WTC11 (cell line): ENCODE data around the gene ITGA3. TPM values are rescaled to one million over a fixed set of nuclear protein-coding genes. Genes with fewer than 3 reads are reported as not detected.

ENCODE experiments used
- ATAC-seq: fragments of 200-7000 bp; cut with Tn5 transposase; 2 replicates; pipeline ENCODE4 v1.10.0; 2021; ENCODE audit warnings: mild to moderate bottlenecking, moderate library complexity
- CTCF ChIA-PET: fragments of 300-600 bp; sonication (Branson Sonifier 250); formaldehyde crosslinking; loops from one replicate; lab custom pipeline; 2021; ENCODE audit warnings: antibody characterized with exemption; lab: Charles Lee
- POLR2A ChIA-PET: fragments of 350-600 bp; sonication (Branson Sonifier 250); formaldehyde crosslinking; loops from one replicate; lab custom pipeline; 2021; ENCODE audit warnings: antibody characterized with exemption; lab: Charles Lee
- DNase-seq: peaks from one replicate; pipeline ENCODE4 v3.0.0; 2021; ENCODE audit warnings: low spot score
- H3K27ac Mint-ChIP-seq: 2 replicates; pipeline ENCODE4 v1.8.0; 2021; ENCODE audit warnings: mixed read lengths
- H3K27me3 Mint-ChIP-seq: 2 replicates; pipeline ENCODE4 v1.8.0; 2021; ENCODE audit warnings: low read depth, mild to moderate bottlenecking, moderate library complexity, mixed read lengths
- H3K36me3 Mint-ChIP-seq: 2 replicates; pipeline ENCODE4 v1.8.0; 2021; ENCODE audit warnings: mixed read lengths
- H3K4me1 Mint-ChIP-seq: 2 replicates; pipeline ENCODE4 v1.8.0; 2022; ENCODE audit warnings: mixed read lengths
- H3K4me3 Mint-ChIP-seq: 2 replicates; pipeline ENCODE4 v1.8.0; 2021; ENCODE audit warnings: mild to moderate bottlenecking, moderate library complexity, mixed read lengths
- H3K9me3 Mint-ChIP-seq: 2 replicates; pipeline ENCODE4 v1.8.0; 2021; ENCODE audit warnings: mixed read lengths
- CREB1 ChIP-seq: sonication (generic); formaldehyde crosslinking; IDR thresholded peaks from 2 replicates; pipeline ENCODE4 v1.8.0; 2023; ENCODE audit warnings: mild to moderate bottlenecking, missing genetic modification reagents
- EMX1 ChIP-seq: fragments of 250-450 bp; sonication (Bioruptor Pico); IDR thresholded peaks from 2 replicates; pipeline ENCODE4 v1.8.0; 2021; ENCODE audit warnings: mild to moderate bottlenecking
- FOXP1 ChIP-seq: sonication (generic); formaldehyde crosslinking; IDR thresholded peaks from 2 replicates; pipeline ENCODE4 v1.8.0; 2022; ENCODE audit warnings: missing genetic modification reagents, mild to moderate bottlenecking, moderate library complexity, borderline replicate concordance
- GTF2I ChIP-seq: fragments of 250-450 bp; sonication (Bioruptor Pico); conservative IDR thresholded peaks from 2 replicates; pipeline ENCODE4 v1.4.0; 2021; ENCODE audit warnings: mild to moderate bottlenecking
- NFATC4 ChIP-seq: fragments of 250-450 bp; sonication (Bioruptor Pico); IDR thresholded peaks from 2 replicates; pipeline ENCODE4 v1.9.0; 2021; ENCODE audit warnings: mild to moderate bottlenecking
- NFE2L1 ChIP-seq: sonication (generic); formaldehyde crosslinking; IDR thresholded peaks from 2 replicates; pipeline ENCODE4 v1.8.1; 2023; ENCODE audit warnings: missing genetic modification reagents
- NR1H2 ChIP-seq: sonication (generic); formaldehyde crosslinking; IDR thresholded peaks from 2 replicates; pipeline ENCODE4 v1.9.0; 2021; ENCODE audit warnings: mild to moderate bottlenecking, moderate library complexity, missing genetic modification reagents
- PRRX2 ChIP-seq: fragments of 250-450 bp; sonication (Bioruptor Pico); IDR thresholded peaks from 2 replicates; pipeline ENCODE4 v1.8.0; 2021; ENCODE audit warnings: mild to moderate bottlenecking
- SP1 ChIP-seq: sonication (generic); formaldehyde crosslinking; conservative IDR thresholded peaks from 2 replicates; pipeline ENCODE4 v1.8.1; 2022; ENCODE audit warnings: missing genetic modification reagents
- TEAD1 ChIP-seq: sonication (generic); formaldehyde crosslinking; IDR thresholded peaks from 2 replicates; pipeline ENCODE4 v1.8.0; 2022; ENCODE audit warnings: mild to moderate bottlenecking, missing genetic modification reagents
- TEAD4 ChIP-seq: sonication (generic); formaldehyde crosslinking; IDR thresholded peaks from 2 replicates; pipeline ENCODE4 v1.8.0; 2022; ENCODE audit warnings: mild to moderate bottlenecking, missing genetic modification reagents
- ZNF396 ChIP-seq: fragments of 250-450 bp; sonication (Bioruptor Pico); IDR thresholded peaks from 2 replicates; pipeline ENCODE4 v1.8.0; 2021; ENCODE audit warnings: mild to moderate bottlenecking, moderate library complexity, borderline replicate concordance
- total RNA-seq: library from RNA; stranded (reverse); gene quantifications from 3 replicates; pipeline ENCODE4 v1.2.3, GENCODE V29; 2021
- TF ChIP-seq, protein P1 (sequence below): sonication (generic); formaldehyde crosslinking; IDR thresholded peaks from 2 replicates; pipeline ENCODE4 v1.8.0; 2023; ENCODE audit warnings: mild to moderate bottlenecking, missing genetic modification reagents
- TF ChIP-seq, protein P2 (sequence below): sonication (generic); formaldehyde crosslinking; IDR thresholded peaks from 2 replicates; pipeline ENCODE4 v1.8.1; 2023; ENCODE audit warnings: mild to moderate bottlenecking, missing genetic modification reagents, moderate library complexity
- TF ChIP-seq, protein P3 (sequence below): fragments of 250-450 bp; sonication (Bioruptor Pico); IDR thresholded peaks from 2 replicates; pipeline ENCODE4 v1.9.0; 2021; ENCODE audit warnings: mild to moderate bottlenecking
- TF ChIP-seq, protein P4 (sequence below): sonication (generic); formaldehyde crosslinking; IDR thresholded peaks from 2 replicates; pipeline ENCODE4 v1.8.0; 2022; ENCODE audit warnings: mild to moderate bottlenecking, missing genetic modification reagents
- TF ChIP-seq, protein P5 (sequence below): sonication (generic); formaldehyde crosslinking; IDR thresholded peaks from 2 replicates; pipeline ENCODE4 v1.8.1; 2022; ENCODE audit warnings: mild to moderate bottlenecking, moderate library complexity, missing genetic modification reagents

Gene ITGA3
- total RNA-seq, 1 experiment from 2014 or later, result 35.3 TPM

DNA sequence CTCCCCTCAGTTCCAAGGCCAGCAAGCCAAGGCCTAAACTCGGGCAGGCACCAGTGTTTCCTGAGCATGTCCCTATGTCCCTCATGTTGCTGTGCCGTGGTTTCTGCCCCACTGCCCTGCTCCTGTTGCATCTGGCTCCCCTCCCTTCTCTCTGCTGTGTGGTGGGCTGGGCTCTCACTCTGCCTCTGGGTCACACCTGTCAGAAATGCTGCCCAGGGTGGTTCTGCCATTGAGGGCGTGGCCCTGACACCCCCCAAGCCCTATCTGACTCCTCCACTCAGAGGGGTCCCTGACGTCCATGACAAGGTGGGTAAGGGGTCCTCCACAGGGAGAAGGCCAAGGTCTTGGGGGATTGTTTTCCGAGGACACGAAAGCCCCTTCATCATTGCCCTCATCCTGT is 9.2 kb upstream of the ITGA3 start (continued):
- TF ChIP-seq, protein P1, sequence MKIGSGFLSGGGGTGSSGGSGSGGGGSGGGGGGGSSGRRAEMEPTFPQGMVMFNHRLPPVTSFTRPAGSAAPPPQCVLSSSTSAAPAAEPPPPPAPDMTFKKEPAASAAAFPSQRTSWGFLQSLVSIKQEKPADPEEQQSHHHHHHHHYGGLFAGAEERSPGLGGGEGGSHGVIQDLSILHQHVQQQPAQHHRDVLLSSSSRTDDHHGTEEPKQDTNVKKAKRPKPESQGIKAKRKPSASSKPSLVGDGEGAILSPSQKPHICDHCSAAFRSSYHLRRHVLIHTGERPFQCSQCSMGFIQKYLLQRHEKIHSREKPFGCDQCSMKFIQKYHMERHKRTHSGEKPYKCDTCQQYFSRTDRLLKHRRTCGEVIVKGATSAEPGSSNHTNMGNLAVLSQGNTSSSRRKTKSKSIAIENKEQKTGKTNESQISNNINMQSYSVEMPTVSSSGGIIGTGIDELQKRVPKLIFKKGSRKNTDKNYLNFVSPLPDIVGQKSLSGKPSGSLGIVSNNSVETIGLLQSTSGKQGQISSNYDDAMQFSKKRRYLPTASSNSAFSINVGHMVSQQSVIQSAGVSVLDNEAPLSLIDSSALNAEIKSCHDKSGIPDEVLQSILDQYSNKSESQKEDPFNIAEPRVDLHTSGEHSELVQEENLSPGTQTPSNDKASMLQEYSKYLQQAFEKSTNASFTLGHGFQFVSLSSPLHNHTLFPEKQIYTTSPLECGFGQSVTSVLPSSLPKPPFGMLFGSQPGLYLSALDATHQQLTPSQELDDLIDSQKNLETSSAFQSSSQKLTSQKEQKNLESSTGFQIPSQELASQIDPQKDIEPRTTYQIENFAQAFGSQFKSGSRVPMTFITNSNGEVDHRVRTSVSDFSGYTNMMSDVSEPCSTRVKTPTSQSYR, result no peak

DNA sequence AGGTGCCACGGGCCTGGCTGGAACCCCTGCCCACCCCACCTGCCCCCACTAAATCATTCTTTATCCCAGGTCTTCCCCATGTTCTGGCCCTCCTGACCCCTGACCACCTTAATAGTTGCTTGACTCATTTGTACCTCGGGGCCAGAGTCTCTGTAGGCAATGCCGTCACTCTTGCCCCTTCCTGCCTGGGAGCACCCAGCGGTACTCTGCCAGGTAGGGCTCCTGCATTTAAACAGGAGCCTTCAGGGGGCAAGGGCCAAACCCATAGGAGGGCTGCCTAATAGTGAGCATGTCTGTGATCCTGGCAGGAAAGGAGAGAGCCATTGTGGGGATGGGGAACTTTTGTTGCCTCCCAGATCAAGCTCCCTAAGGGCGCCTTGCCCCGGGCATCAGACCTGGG is 8.8 kb upstream of the ITGA3 start:
- H3K4me3 Mint-ChIP-seq, result no peak overlapping the region
- no peak for ATAC-seq
- ChIA-PET CTCF (interaction anchor here (1.0 to 1.9 kb wide), 3 partner anchors 9 to 70 kb away, joined by 3 to 7 read pairs (median 7); partner anchors contain the start of gene ITGA3), POLR2A (interaction anchor here (0.8 kb wide), 1 partner anchor 13 kb away, joined by 6 read pairs; no protein-coding TSS in a partner anchor)
- peaks cover 1% of the 10 kb centered on the region; the same call in 1 of the 2 replicates for H3K9me3 Mint-ChIP-seq
- H3K36me3 Mint-ChIP-seq, result no peaks in the 10 kb centered on the region
- no peak overlapping the region for H3K27ac Mint-ChIP-seq
- TF ChIP-seq NR1H2 (CRISPR knock-in tag) (no peak), TEAD4 (CRISPR knock-in tag) (no peak), NFATC4 (CRISPR knock-in tag) (no peak), EMX1 (no peak), ZNF396 (CRISPR knock-in tag) (no peak), PRRX2 (CRISPR knock-in tag) (no peak), FOXP1 (no peak)
- TF ChIP-seq, protein P2, sequence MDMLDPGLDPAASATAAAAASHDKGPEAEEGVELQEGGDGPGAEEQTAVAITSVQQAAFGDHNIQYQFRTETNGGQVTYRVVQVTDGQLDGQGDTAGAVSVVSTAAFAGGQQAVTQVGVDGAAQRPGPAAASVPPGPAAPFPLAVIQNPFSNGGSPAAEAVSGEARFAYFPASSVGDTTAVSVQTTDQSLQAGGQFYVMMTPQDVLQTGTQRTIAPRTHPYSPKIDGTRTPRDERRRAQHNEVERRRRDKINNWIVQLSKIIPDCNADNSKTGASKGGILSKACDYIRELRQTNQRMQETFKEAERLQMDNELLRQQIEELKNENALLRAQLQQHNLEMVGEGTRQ (CRISPR knock-in tag), result no peak
- TF ChIP-seq, protein P3, sequence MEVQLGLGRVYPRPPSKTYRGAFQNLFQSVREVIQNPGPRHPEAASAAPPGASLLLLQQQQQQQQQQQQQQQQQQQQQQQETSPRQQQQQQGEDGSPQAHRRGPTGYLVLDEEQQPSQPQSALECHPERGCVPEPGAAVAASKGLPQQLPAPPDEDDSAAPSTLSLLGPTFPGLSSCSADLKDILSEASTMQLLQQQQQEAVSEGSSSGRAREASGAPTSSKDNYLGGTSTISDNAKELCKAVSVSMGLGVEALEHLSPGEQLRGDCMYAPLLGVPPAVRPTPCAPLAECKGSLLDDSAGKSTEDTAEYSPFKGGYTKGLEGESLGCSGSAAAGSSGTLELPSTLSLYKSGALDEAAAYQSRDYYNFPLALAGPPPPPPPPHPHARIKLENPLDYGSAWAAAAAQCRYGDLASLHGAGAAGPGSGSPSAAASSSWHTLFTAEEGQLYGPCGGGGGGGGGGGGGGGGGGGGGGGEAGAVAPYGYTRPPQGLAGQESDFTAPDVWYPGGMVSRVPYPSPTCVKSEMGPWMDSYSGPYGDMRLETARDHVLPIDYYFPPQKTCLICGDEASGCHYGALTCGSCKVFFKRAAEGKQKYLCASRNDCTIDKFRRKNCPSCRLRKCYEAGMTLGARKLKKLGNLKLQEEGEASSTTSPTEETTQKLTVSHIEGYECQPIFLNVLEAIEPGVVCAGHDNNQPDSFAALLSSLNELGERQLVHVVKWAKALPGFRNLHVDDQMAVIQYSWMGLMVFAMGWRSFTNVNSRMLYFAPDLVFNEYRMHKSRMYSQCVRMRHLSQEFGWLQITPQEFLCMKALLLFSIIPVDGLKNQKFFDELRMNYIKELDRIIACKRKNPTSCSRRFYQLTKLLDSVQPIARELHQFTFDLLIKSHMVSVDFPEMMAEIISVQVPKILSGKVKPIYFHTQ, result no peak
- DNase-seq, result no peak
- H3K4me1 Mint-ChIP-seq, result peaks cover 35% of the 10 kb centered on the region
- peaks cover 6% of the 10 kb centered on the region for H3K27me3 Mint-ChIP-seq

DNA sequence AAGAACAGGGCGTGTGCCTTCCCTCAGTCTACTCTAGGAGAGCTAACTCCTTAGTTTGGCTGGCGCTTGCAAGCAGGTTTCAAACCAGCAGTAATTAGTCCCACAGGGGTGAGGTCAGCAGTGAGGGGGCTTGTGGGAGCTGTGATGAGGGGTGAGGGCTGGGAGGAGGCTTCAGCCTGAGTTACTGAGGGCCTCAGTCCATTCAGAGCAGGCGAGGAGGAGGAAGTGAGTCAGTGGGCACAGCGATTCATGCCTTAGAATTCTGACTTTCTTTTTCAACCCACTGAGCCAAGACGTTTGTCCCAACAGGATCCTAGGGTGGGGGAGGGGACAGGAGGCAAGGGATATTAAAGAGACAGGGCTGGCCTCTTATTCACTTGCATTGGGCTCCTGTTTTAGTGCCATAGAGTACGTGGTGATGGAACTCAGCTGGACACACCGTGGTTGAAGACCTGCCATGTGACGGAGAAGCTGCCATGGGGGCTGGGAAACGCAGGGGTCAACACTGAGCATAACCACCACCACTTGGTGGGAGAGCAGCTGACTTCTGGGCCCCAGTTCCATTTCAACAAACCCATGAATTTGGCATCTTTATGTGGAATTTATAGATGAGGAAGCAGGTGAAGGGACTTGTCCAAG is 8.3 kb upstream of the ITGA3 start:
- ChIA-PET POLR2A (interaction anchor here (0.8 kb wide), 1 partner anchor 13 kb away, joined by 6 read pairs; no protein-coding TSS in a partner anchor), CTCF (interaction anchor here (1.9 kb wide), 2 partner anchors 9 to 32 kb away, joined by 7 read pairs; partner anchors contain the start of gene ITGA3)
- no peak for TF ChIP-seq SP1 (CRISPR knock-in tag)
- TF ChIP-seq TEAD1 (CRISPR knock-in tag), result no peak
- ATAC-seq, result no peak
- H3K4me1 Mint-ChIP-seq, result peaks cover 41% of the 10 kb centered on the region
- no peak overlapping the region for H3K27ac Mint-ChIP-seq
- no peak for DNase-seq
- H3K27me3 Mint-ChIP-seq, result peaks cover 6% of the 10 kb centered on the region
- H3K36me3 Mint-ChIP-seq, result no peaks in the 10 kb centered on the region
- no peaks in the 10 kb centered on the region for H3K9me3 Mint-ChIP-seq
- H3K4me3 Mint-ChIP-seq, result no peak overlapping the region

DNA sequence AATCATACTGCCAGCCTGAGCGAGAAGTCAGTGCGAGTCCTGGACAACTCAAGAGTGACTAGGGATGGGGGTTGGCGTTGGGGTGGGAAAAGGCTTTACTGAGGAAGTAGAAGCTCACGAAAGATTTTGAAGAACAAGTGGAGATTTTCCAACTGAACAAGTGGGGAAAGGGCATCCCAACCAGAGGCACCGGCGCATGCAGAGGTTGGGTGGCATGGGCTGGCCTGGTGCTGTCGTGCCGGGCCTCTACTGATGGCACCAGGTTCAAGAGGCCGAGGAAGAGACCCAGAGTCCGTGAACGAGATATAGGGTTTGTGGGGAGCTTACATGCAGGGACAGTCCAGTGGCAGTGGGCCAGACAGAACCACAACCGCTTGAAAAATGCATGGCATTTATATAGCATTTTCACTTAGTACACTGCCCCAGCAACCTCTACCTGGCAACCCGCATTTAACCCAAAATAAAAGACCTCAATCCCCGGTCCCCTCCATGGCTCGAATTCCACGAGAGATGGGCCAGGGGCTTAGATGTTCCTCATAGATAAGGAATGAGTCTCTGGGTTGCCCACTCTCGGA is 7.7 kb upstream of the ITGA3 start:
- TF ChIP-seq FOXP1 (no peak), CREB1 (CRISPR knock-in tag) (no peak), NFE2L1 (CRISPR knock-in tag) (no peak), GTF2I (CRISPR knock-in tag) (no peak)
- TF ChIP-seq, protein P4, sequence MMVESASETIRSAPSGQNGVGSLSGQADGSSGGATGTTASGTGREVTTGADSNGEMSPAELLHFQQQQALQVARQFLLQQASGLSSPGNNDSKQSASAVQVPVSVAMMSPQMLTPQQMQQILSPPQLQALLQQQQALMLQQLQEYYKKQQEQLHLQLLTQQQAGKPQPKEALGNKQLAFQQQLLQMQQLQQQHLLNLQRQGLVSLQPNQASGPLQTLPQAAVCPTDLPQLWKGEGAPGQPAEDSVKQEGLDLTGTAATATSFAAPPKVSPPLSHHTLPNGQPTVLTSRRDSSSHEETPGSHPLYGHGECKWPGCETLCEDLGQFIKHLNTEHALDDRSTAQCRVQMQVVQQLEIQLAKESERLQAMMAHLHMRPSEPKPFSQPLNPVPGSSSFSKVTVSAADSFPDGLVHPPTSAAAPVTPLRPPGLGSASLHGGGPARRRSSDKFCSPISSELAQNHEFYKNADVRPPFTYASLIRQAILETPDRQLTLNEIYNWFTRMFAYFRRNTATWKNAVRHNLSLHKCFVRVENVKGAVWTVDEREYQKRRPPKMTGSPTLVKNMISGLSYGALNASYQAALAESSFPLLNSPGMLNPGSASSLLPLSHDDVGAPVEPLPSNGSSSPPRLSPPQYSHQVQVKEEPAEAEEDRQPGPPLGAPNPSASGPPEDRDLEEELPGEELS (CRISPR knock-in tag), result no peak
- TF ChIP-seq, protein P5, sequence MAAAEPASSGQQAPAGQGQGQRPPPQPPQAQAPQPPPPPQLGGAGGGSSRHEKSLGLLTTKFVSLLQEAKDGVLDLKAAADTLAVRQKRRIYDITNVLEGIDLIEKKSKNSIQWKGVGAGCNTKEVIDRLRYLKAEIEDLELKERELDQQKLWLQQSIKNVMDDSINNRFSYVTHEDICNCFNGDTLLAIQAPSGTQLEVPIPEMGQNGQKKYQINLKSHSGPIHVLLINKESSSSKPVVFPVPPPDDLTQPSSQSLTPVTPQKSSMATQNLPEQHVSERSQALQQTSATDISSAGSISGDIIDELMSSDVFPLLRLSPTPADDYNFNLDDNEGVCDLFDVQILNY, result no peak
- DNase-seq, result no peak
- CTCF ChIA-PET, result interaction anchor here (1.9 kb wide), 1 partner anchor 31 kb away, joined by 7 read pairs; no protein-coding TSS in a partner anchor
- ATAC-seq, result no peak
- Mint-ChIP-seq H3K27ac (no peak overlapping the region), H3K4me3 (no peak overlapping the region), H3K9me3 (no peaks in the 10 kb centered on the region), H3K36me3 (no peaks in the 10 kb centered on the region), H3K4me1 (peaks cover 47% of the 10 kb centered on the region), H3K27me3 (peaks cover 7% of the 10 kb centered on the region)
- POLR2A ChIA-PET, result no interaction called here
